Stomach (tissue), 9 donors: ENCODE measurements around the gene APP. TPM values are rescaled to one million over a fixed set of nuclear protein-coding genes. Genes with fewer than 3 reads are reported as not detected.

Experiments
- DNase-seq, 2 donors: peaks; one replicate each; pipeline versions ENCODE4 v3.0.0 to v3.0.0-alpha.2; 2013 to 2019
- H3K27ac ChIP-seq, 5 donors: fragments of 200-600 bp in 4 of 5; sonication (generic) in 4 of 5; one replicate each; pipeline ENCODE4 v1.5.1; 2013 to 2019; ENCODE audit warnings: mild to moderate bottlenecking in 1 of 5, moderate library complexity in 1 of 5
- H3K27me3 ChIP-seq, 3 donors: fragments of 200-600 bp; sonication (generic); one replicate each; pipeline ENCODE4 v1.5.1; 2017 to 2019; ENCODE audit warnings: mixed run types in 1 of 3
- H3K36me3 ChIP-seq, 4 donors: fragments of 200-600 bp; sonication (generic); 1 replicate in 3 of 4; 2 replicates in 1 of 4; pipeline ENCODE4 v1.5.1; 2016 to 2019
- H3K4me1 ChIP-seq, 4 donors: fragments of 200-600 bp; sonication (generic); one replicate each; pipeline ENCODE4 v1.5.1; 2016 to 2019
- H3K4me3 ChIP-seq, 4 donors: fragments of 200-600 bp; sonication (generic) in 3 of 4; one replicate each; pipeline ENCODE4 v1.5.1; 2016 to 2019; ENCODE audit warnings: mild to moderate bottlenecking in 1 of 4
- H3K9me3 ChIP-seq, 4 donors: fragments of 200-600 bp; sonication (generic); one replicate each; pipeline ENCODE4 v1.5.1; 2016 to 2019
- CTCF ChIP-seq, 7 experiments: fragments of 450-650 bp in 4 of 7; fragments of 200-600 bp in 3 of 7; sonication (generic) in 3 of 7; IDR thresholded peaks; one replicate each; pipeline ENCODE4 v1.5.1; 2016 to 2019; ENCODE audit warnings: antibody characterized with exemption in 7 of 7, control low read depth in 2 of 7, mild to moderate bottlenecking in 1 of 7
- EP300 ChIP-seq: sonication (generic); formaldehyde crosslinking; IDR thresholded peaks from one replicate; pipeline ENCODE4 v1.6.1; 2017; ENCODE audit warnings: antibody characterized with exemption
- POLR2A ChIP-seq, 4 donors: fragments of 450-650 bp; IDR thresholded peaks; one replicate each; pipeline ENCODE4 v1.6.1; 2016; ENCODE audit warnings: antibody characterized with exemption in 4 of 4, control low read depth in 2 of 4, mild to moderate bottlenecking in 1 of 4, moderate library complexity in 1 of 4
- POLR2AphosphoS5 ChIP-seq, 3 donors: sonication (generic); formaldehyde crosslinking; IDR thresholded peaks; one replicate each; pipeline ENCODE4 v1.6.1; 2016; ENCODE audit warnings: antibody characterized with exemption in 3 of 3
- WGBS, 5 donors: extraction: QIAGEN DNeasy Blood & Tissue Kit in 3 of 5; methylation state at CpG; one replicate each; pipeline versions ENCODE4 v1.1.5 to v1.1.7; 2013 to 2018; 5-methylcytosine and 5-hydroxymethylcytosine counted together
- intact Hi-C: fragments of 100-400 bp; cut with DNase I; formaldehyde crosslinking; loops from one replicate; pipeline ENCODE4 v1.15.1; 2023; ENCODE audit warnings: low total_unique reads
- polyA plus RNA-seq, 3 donors: library from polyadenylated mRNA; stranded (reverse); fragments of 200-250 nt; gene quantifications; one replicate each; pipeline ENCODE4 v1.2.3, GENCODE V29; 2013
- total RNA-seq, 5 donors: library from RNA; depleted of rRNA; stranded (reverse); fragments of >200 nt; gene quantifications; one replicate each; pipeline versions ENCODE4 v1.1.0 to v1.2.3, GENCODE V29; 2014 to 2016
- donor health status: healthy with polysubstance abuse.
- donor health status: Bipolar disorder and iron deficiency.
- donor health status: healthy.

The APP gene
- total and polyA plus RNA-seq, 8 donors, result 41.2 to 408 (median 200) TPM

- DNase-seq, result no peak
- Histone ChIP-seq H3K4me3 (no peak overlapping the region), H3K4me1 (no peaks in the 10 kb centered on the region), H3K36me3 (no peaks in the 10 kb centered on the region), H3K9me3 (no peaks in the 10 kb centered on the region), H3K27me3 (no peaks in the 10 kb centered on the region), H3K27ac (no peak overlapping the region)
- WGBS, 5 donors, result 81 to 95% (median 90%) methylated on average over 3 of the region's 3 CpGs
- intact Hi-C loops, result no loop called here
- TF ChIP-seq EP300 (no peak), POLR2A (IDR thresholded peaks at IDR 0.05) (no peak), POLR2AphosphoS5 (IDR thresholded peaks at IDR 0.05) (no peak)
Observed at GRCh38 chr21:26207021-26207420, 36.5 kb upstream of the APP start.

- Histone ChIP-seq H3K4me1 (no peaks in the 10 kb centered on the region), H3K27me3 (no peaks in the 10 kb centered on the region), H3K4me3 (no peak overlapping the region), H3K9me3 (no peaks in the 10 kb centered on the region), H3K36me3 (no peaks in the 10 kb centered on the region), H3K27ac (no peak overlapping the region)
- DNase-seq, result no peak
- WGBS, 5 donors, result 62 to 69% (median 63%) methylated on average over 4 of the region's 4 CpGs
- TF ChIP-seq CTCF (IDR thresholded peaks at IDR 0.05) (no peak), EP300 (no peak), POLR2A (IDR thresholded peaks at IDR 0.05) (no peak), POLR2AphosphoS5 (IDR thresholded peaks at IDR 0.05) (no peak)
- intact Hi-C loops, result no loop called here
Observed at GRCh38 chr21:26199456-26199855, 28.9 kb upstream of the APP start.

GRCh38 chr21:26195708-26196107, 25.1 kb upstream of the APP start:
- no peaks in the 10 kb centered on the region for H3K4me1 ChIP-seq
- no peak overlapping the region for H3K27ac ChIP-seq
- H3K36me3 ChIP-seq, result no peaks in the 10 kb centered on the region
- WGBS, 5 donors, result 86 to 95% (median 92%) methylated on average over 4 of the region's 4 CpGs
- H3K27me3 ChIP-seq, result no peaks in the 10 kb centered on the region
- intact Hi-C loops, result no loop called here
- DNase-seq, result no peak
- TF ChIP-seq POLR2AphosphoS5 (IDR thresholded peaks at IDR 0.05), result no peak
- TF ChIP-seq CTCF (IDR thresholded peaks at IDR 0.05), result no peak
- no peak for TF ChIP-seq POLR2A (IDR thresholded peaks at IDR 0.05)
- no peak for TF ChIP-seq EP300
- no peak overlapping the region for H3K4me3 ChIP-seq
- no peaks in the 10 kb centered on the region for H3K9me3 ChIP-seq

- TF ChIP-seq POLR2A (IDR thresholded peaks at IDR 0.05) (no peak), EP300 (no peak), POLR2AphosphoS5 (IDR thresholded peaks at IDR 0.05) (no peak), CTCF (IDR thresholded peaks at IDR 0.05) (no peak)
- intact Hi-C loops, result no loop called here
- no peak overlapping the region for H3K4me3 ChIP-seq
- no peaks in the 10 kb centered on the region for H3K4me1 ChIP-seq
- H3K36me3 ChIP-seq, result no peaks in the 10 kb centered on the region
- no peaks in the 10 kb centered on the region for H3K9me3 ChIP-seq
- WGBS, 5 donors, result 55 to 67% (median 62%) methylated on average over 6 of the region's 6 CpGs
- H3K27me3 ChIP-seq, result no peaks in the 10 kb centered on the region
- DNase-seq, result no peak
- no peak overlapping the region for H3K27ac ChIP-seq
Observed at GRCh38 chr21:26194811-26195251, 24.3 kb upstream of the APP start.

- 73 to 96% (median 94%) methylated on average over 3 of the region's 3 CpGs for WGBS, 5 donors
Observed at GRCh38 chr21:26194326-26194725, 23.8 kb upstream of the APP start.

More at GRCh38 chr21:26194326-26194725, 23.8 kb upstream of the APP start:
- Histone ChIP-seq H3K27me3 (no peaks in the 10 kb centered on the region), H3K4me1 (no peaks in the 10 kb centered on the region), H3K9me3 (no peaks in the 10 kb centered on the region), H3K36me3 (no peaks in the 10 kb centered on the region), H3K4me3 (no peak overlapping the region), H3K27ac (no peak overlapping the region)
- TF ChIP-seq CTCF (IDR thresholded peaks at IDR 0.05) (no peak), POLR2A (IDR thresholded peaks at IDR 0.05) (no peak), EP300 (no peak), POLR2AphosphoS5 (IDR thresholded peaks at IDR 0.05) (no peak)
- no peak for DNase-seq
- intact Hi-C loops, result no loop called here
